MM.1S (cell line): ENCODE results near the gene AMACR.

Source experiments
- DNase-seq: peaks from one replicate; pipeline ENCODE4 v3.0.0-alpha.2; 2015
- H2AFZ ChIP-seq: fragments of 300-600 bp; sonication (generic); 2 replicates; pipeline ENCODE4 v1.6.0; 2016; ENCODE audit warnings: antibody characterized with exemption, low read length
- H3F3A ChIP-seq: fragments of 300-600 bp; sonication (generic); 2 replicates; pipeline ENCODE4 v1.6.1; 2016; ENCODE audit warnings: mild to moderate bottlenecking, antibody characterized with exemption, low read length, moderate library complexity, mixed read lengths; ENCODE audit not compliant: insufficient read depth
- H3K27ac ChIP-seq: fragments of 300-600 bp; sonication (generic); 2 replicates; pipeline ENCODE4 v1.5.1; 2016; ENCODE audit warnings: mild to moderate bottlenecking, low read length
- H3K27me3 ChIP-seq: fragments of 300-600 bp; sonication (generic); replicated peaks from 2 replicates; pipeline ENCODE4 v1.6.0; 2016; ENCODE audit warnings: low read length; ENCODE audit not compliant: insufficient read depth
- H3K36me3 ChIP-seq: fragments of 300-600 bp; sonication (generic); replicated peaks from 2 replicates; pipeline ENCODE4 v1.6.1; 2016; ENCODE audit warnings: mild to moderate bottlenecking, low read length, mixed read lengths; ENCODE audit not compliant: insufficient read depth
- H3K4me1 ChIP-seq: fragments of 300-600 bp; sonication (generic); 2 replicates; pipeline ENCODE4 v1.6.1; 2016; ENCODE audit warnings: low read length, mixed read lengths
- H3K4me2 ChIP-seq: fragments of 300-600 bp; sonication (generic); 2 replicates; pipeline ENCODE4 v1.6.0; 2016; ENCODE audit warnings: low read depth, low read length
- H3K4me3 ChIP-seq: fragments of 300-600 bp; sonication (generic); 2 replicates; pipeline ENCODE4 v1.5.1; 2016; ENCODE audit warnings: low read length, mixed read lengths
- H3K79me2 ChIP-seq: fragments of 300-600 bp; sonication (generic); 2 replicates; pipeline ENCODE4 v1.6.1; 2016; ENCODE audit warnings: mixed run types, low read length, mixed read lengths
- H3K9ac ChIP-seq: fragments of 300-600 bp; sonication (generic); 2 replicates; pipeline ENCODE4 v1.6.1; 2016; ENCODE audit warnings: low read length, mixed read lengths
- H3K9me2 ChIP-seq: fragments of 300-600 bp; sonication (generic); replicated peaks from 2 replicates; pipeline ENCODE4 v1.6.1; 2016; ENCODE audit warnings: mild to moderate bottlenecking, low read length, mixed read lengths; ENCODE audit not compliant: insufficient read depth
- H3K9me3 ChIP-seq: fragments of 300-600 bp; sonication (generic); replicated peaks from 2 replicates; pipeline ENCODE4 v1.6.1; 2016; ENCODE audit warnings: mild to moderate bottlenecking, low read length, mixed read lengths; ENCODE audit not compliant: insufficient read depth
- H4K20me1 ChIP-seq: fragments of 300-600 bp; sonication (generic); 2 replicates; pipeline ENCODE4 v1.6.1; 2016; ENCODE audit warnings: mild to moderate bottlenecking, low read length, moderate library complexity, mixed read lengths; ENCODE audit not compliant: insufficient read depth
- CTCF ChIP-seq: fragments of 300-600 bp; sonication (generic); IDR thresholded peaks from 2 replicates; pipeline ENCODE4 v1.5.1; 2016; ENCODE audit warnings: antibody characterized with exemption, low read length, mixed read lengths
- EZH2 ChIP-seq: fragments of 300-600 bp; sonication (generic); optimal IDR thresholded peaks from 2 replicates; pipeline ENCODE3; 2017; ENCODE audit warnings: low read depth, mild to moderate bottlenecking, antibody characterized with exemption, low read length, mixed read lengths
- EZH2phosphoT487 ChIP-seq: fragments of 300-600 bp; sonication (generic); IDR thresholded peaks from 2 replicates; pipeline ENCODE4 v1.6.1; 2018; ENCODE audit warnings: antibody characterized with exemption, low read length

Gene AMACR

GRCh38 chr5:34022121-34022705 is 14.4 kb upstream of the AMACR start:
- Histone ChIP-seq H3K27ac (peak overlapping the region; percentile 35; the same call in 1 of the 2 replicates), H3K4me3 (no peak overlapping the region), H3K4me1 (peaks cover 9% of the 10 kb centered on the region), H4K20me1 (no peaks in the 10 kb centered on the region), H3K27me3 (no peaks in the 10 kb centered on the region), H3K36me3 (no peaks in the 10 kb centered on the region), H3K9me2 (no peaks in the 10 kb centered on the region), H3K9ac (no peak overlapping the region), H3F3A (0 out of 2 replicates have a peak, but pooled peaks cover 5% of the 10 kb centered on the region), H2AFZ (peak overlapping the region; percentile 51), H3K9me3 (no peaks in the 10 kb centered on the region), H3K79me2 (no peaks in the 10 kb centered on the region), H3K4me2 (peak overlapping the region; percentile 22)
- TF ChIP-seq CTCF (no peak), EZH2phosphoT487 (no peak), EZH2 (no peak)
- peak; percentile 44 for DNase-seq

- no peak overlapping the region for H3K4me2 ChIP-seq
- TF ChIP-seq EZH2phosphoT487: no peak
- TF ChIP-seq CTCF: no peak
- TF ChIP-seq EZH2: no peak
- no peaks in the 10 kb centered on the region for H3K79me2 ChIP-seq
Measured at GRCh38 chr5:34021334-34021733, 13.5 kb upstream of the AMACR start.

GRCh38 chr5:34020726-34021125 is 12.9 kb upstream of the AMACR start:
- no peak for DNase-seq
- no peak overlapping the region for H2AFZ ChIP-seq
- no peaks in the 10 kb centered on the region for H3K36me3 ChIP-seq
- no peak overlapping the region for H3K4me3 ChIP-seq
- 0 out of 2 replicates have a peak, but pooled peaks cover 5% of the 10 kb centered on the region for H3F3A ChIP-seq
- no peaks in the 10 kb centered on the region for H3K27me3 ChIP-seq
- no peaks in the 10 kb centered on the region for H3K9me3 ChIP-seq
- no peak overlapping the region for H3K4me2 ChIP-seq
- H3K9ac ChIP-seq: no peak overlapping the region
- H3K4me1 ChIP-seq: peaks cover 9% of the 10 kb centered on the region
- TF ChIP-seq EZH2phosphoT487 (no peak), CTCF (no peak), EZH2 (no peak)
- H3K27ac ChIP-seq: no peak overlapping the region
- no peaks in the 10 kb centered on the region for H3K79me2 ChIP-seq
- H3K9me2 ChIP-seq: no peaks in the 10 kb centered on the region
- no peaks in the 10 kb centered on the region for H4K20me1 ChIP-seq

More at GRCh38 chr5:34021334-34021733, 13.5 kb upstream of the AMACR start:
- H4K20me1 ChIP-seq: no peaks in the 10 kb centered on the region
- DNase-seq: no peak
- H3K4me1 ChIP-seq: peaks cover 9% of the 10 kb centered on the region
- H3K9me3 ChIP-seq: no peaks in the 10 kb centered on the region
- no peaks in the 10 kb centered on the region for H3K9me2 ChIP-seq
- H3K9ac ChIP-seq: no peak overlapping the region
- no peaks in the 10 kb centered on the region for H3K36me3 ChIP-seq
- no peaks in the 10 kb centered on the region for H3K27me3 ChIP-seq
- H3F3A ChIP-seq: 0 out of 2 replicates have a peak, but pooled peaks cover 5% of the 10 kb centered on the region
- no peak overlapping the region for H2AFZ ChIP-seq
- no peak overlapping the region for H3K27ac ChIP-seq
- H3K4me3 ChIP-seq: no peak overlapping the region
